NCI-H128 (cell line): Measurements from ENCODE around the gene NAT16.
A peak's percentile ranks its signal among the peaks of the same experiment; 100 is the strongest.
"Not testable (repeated sequence)": the region's sequence is repeated elsewhere in the genome, so short reads cannot be mapped to it uniquely, and the experiment has no call there.

Experiments used
- DNase-seq: peaks from one replicate; lab custom pipeline; 2025; ENCODE audit not compliant: unreplicated experiment; lab: John Stamatoyannopoulos, UW

The NAT16 gene

GRCh38 chr7:101180130-101180755, at the start of gene NAT16:
NAT16 (minus strand) TSS chr7:101180293; CDS start chr7:101174807, 5,486 bp downstream.
- DNase-seq = no peak

GRCh38 chr7:101226721-101227120, 46.6 kb upstream of the NAT16 start:
- DNase-seq = no peak

- DNase-seq = no peak
Measured at GRCh38 chr7:101225650-101226049, 45.6 kb upstream of the NAT16 start.

- DNase-seq = no peak
Measured at GRCh38 chr7:101223528-101223927, 43.4 kb upstream of the NAT16 start.

GRCh38 chr7:101222275-101222830, 42.3 kb upstream of the NAT16 start:
- DNase-seq = no peak

- DNase-seq = no peak
Measured at GRCh38 chr7:101220295-101220694, 40.2 kb upstream of the NAT16 start.

GRCh38 chr7:101218236-101219125, 38.4 kb upstream of the NAT16 start:
- DNase-seq = no peak

GRCh38 chr7:101217388-101218235, 37.5 kb upstream of the NAT16 start, which contains the start of the genes PLOD3 and ZNHIT1:
PLOD3 (minus strand) TSS chr7:101217581; CDS start chr7:101217274, 307 bp downstream.
ZNHIT1 (plus strand) TSS chr7:101218165; CDS start chr7:101218196, 31 bp downstream.
- DNase-seq = peak; percentile 96

- no peak for DNase-seq
Measured at GRCh38 chr7:101216860-101217387, 36.8 kb upstream of the NAT16 start.

GRCh38 chr7:101216001-101216859, 36.1 kb upstream of the NAT16 start:
- no peak for DNase-seq

GRCh38 chr7:101212014-101212413, 31.9 kb upstream of the NAT16 start:
- DNase-seq = no peak

GRCh38 chr7:101211501-101211900, 31.4 kb upstream of the NAT16 start:
- no peak for DNase-seq

- no peak for DNase-seq
Measured at GRCh38 chr7:101210143-101210542, 30.1 kb upstream of the NAT16 start.

- DNase-seq = no peak
Measured at GRCh38 chr7:101208794-101209193, 28.7 kb upstream of the NAT16 start.

- no peak for DNase-seq
Measured at GRCh38 chr7:101207459-101207858, 27.4 kb upstream of the NAT16 start.

GRCh38 chr7:101206665-101207042, 26.6 kb upstream of the NAT16 start:
- DNase-seq = no peak

- DNase-seq = no peak
Measured at GRCh38 chr7:101205901-101206664, 26.0 kb upstream of the NAT16 start.

GRCh38 chr7:101203740-101204738, 23.9 kb upstream of the NAT16 start:
- not testable (repeated sequence) for DNase-seq
